Sigmoid colon (tissue), 7 donors: Measurements from ENCODE around the gene CEP43. TPM values are rescaled to one million over a fixed set of nuclear protein-coding genes. Genes with fewer than 3 reads are reported as not detected.

Experiments used
- DNase-seq: peaks from one replicate; pipeline ENCODE4 v3.0.0-alpha.2; 2019
- H3K27ac ChIP-seq, 4 donors: fragments of 200-600 bp; sonication (generic); one replicate each; pipeline ENCODE4 v1.5.1; 2016 to 2019; ENCODE audit warnings: mild to moderate bottlenecking in 1 of 4
- H3K27me3 ChIP-seq, 3 donors: fragments of 200-600 bp; sonication (generic); one replicate each; pipeline ENCODE4 v1.5.1; 2019; ENCODE audit warnings: mild to moderate bottlenecking in 1 of 3
- H3K36me3 ChIP-seq, 4 donors: fragments of 200-600 bp; sonication (generic); one replicate each; pipeline ENCODE4 v1.5.1; 2016 to 2019
- H3K4me1 ChIP-seq, 4 donors: fragments of 200-600 bp; sonication (generic); one replicate each; pipeline ENCODE4 v1.5.1; 2017 to 2019
- H3K4me3 ChIP-seq, 4 donors: fragments of 200-600 bp; sonication (generic); one replicate each; pipeline ENCODE4 v1.5.1; 2017 to 2019; ENCODE audit warnings: mild to moderate bottlenecking in 2 of 4, moderate library complexity in 1 of 4
- H3K9me3 ChIP-seq, 4 donors: fragments of 200-600 bp in 3 of 4; sonication (generic) in 3 of 4; one replicate each; pipeline versions ENCODE4 v1.5.1 to v1.6.1; 2013 to 2019
- EP300 ChIP-seq, 4 donors: sonication (generic); formaldehyde crosslinking; IDR thresholded peaks; one replicate each; pipeline ENCODE4 v1.6.1; 2017; ENCODE audit warnings: antibody characterized with exemption in 4 of 4
- POLR2A ChIP-seq, 2 donors: fragments of 450-650 bp; IDR thresholded peaks; one replicate each; pipeline ENCODE4 v1.6.1; 2016; ENCODE audit warnings: antibody characterized with exemption in 2 of 2, mild to moderate bottlenecking in 2 of 2, moderate library complexity in 2 of 2
- POLR2AphosphoS5 ChIP-seq, 4 donors: sonication (generic); formaldehyde crosslinking; IDR thresholded peaks; one replicate each; pipeline ENCODE4 v1.6.1; 2017; ENCODE audit warnings: antibody characterized with exemption in 4 of 4
- WGBS, 2 donors: extraction: QIAGEN DNeasy Blood & Tissue Kit; methylation state at CpG; one replicate each; pipeline ENCODE4 v1.1.7; 2013; 5-methylcytosine and 5-hydroxymethylcytosine counted together
- intact Hi-C: fragments of 100-400 bp; cut with DNase I; formaldehyde crosslinking; loops from one replicate; pipeline ENCODE4 v1.15.1; 2023
- polyA plus RNA-seq, 3 donors: library from polyadenylated mRNA; stranded (reverse); fragments of 200-250 nt; gene quantifications; one replicate each; pipeline ENCODE4 v1.2.3, GENCODE V29; 2013
- total RNA-seq, 4 donors: library from RNA; depleted of rRNA; stranded (reverse); fragments of >200 nt; gene quantifications; one replicate each; pipeline ENCODE4 v1.1.0, GENCODE V29; 2016
- TF ChIP-seq, protein P1 (sequence below), 4 experiments: fragments of 450-650 bp in 3 of 4; fragments of 200-600 bp in 1 of 4; IDR thresholded peaks; one replicate each; pipeline ENCODE4 v1.5.1; 2016 to 2019; ENCODE audit warnings: antibody characterized with exemption in 4 of 4, mild to moderate bottlenecking in 3 of 4, moderate library complexity in 2 of 4
- donor health status: healthy with polysubstance abuse.
- donor health status: Bipolar disorder and iron deficiency.
- donor health status: healthy.

CEP43 gene
- total and polyA plus RNA-seq, 7 donors = 6.6 to 19.7 (median 14.3) TPM

GRCh38 chr6:167030222-167031072 lies 31.2 kb downstream of the CEP43 start:
- intact Hi-C loops = no loop called here
- WGBS, 2 donors = 86% methylated on average over 11 of the region's 11 CpGs
- H3K4me1 ChIP-seq = no peaks in the 10 kb centered on the region
- H3K27ac ChIP-seq = no peak overlapping the region
- peaks cover 0 to 97% (median 30%) of the 10 kb centered on the region in 4 donors for H3K36me3 ChIP-seq
- no peak for DNase-seq
- no peak overlapping the region for H3K4me3 ChIP-seq
- no peaks in the 10 kb centered on the region for H3K9me3 ChIP-seq
- no peaks in the 10 kb centered on the region for H3K27me3 ChIP-seq
- no peak for TF ChIP-seq EP300 (IDR thresholded peaks at IDR 0.05)

GRCh38 chr6:167031082-167031709 lies 32.0 kb downstream of the CEP43 start:
- H3K27me3 ChIP-seq = no peaks in the 10 kb centered on the region
- no peak overlapping the region for H3K4me3 ChIP-seq
- intact Hi-C loops = no loop called here
- no peaks in the 10 kb centered on the region for H3K4me1 ChIP-seq
- WGBS, 2 donors = 95% methylated on average over 6 of the region's 6 CpGs
- no peaks in the 10 kb centered on the region for H3K9me3 ChIP-seq
- TF ChIP-seq POLR2AphosphoS5 (IDR thresholded peaks at IDR 0.05) = no peak
- no peak for TF ChIP-seq POLR2A (IDR thresholded peaks at IDR 0.05)
- TF ChIP-seq EP300 (IDR thresholded peaks at IDR 0.05) = no peak
- TF ChIP-seq, protein P1, sequence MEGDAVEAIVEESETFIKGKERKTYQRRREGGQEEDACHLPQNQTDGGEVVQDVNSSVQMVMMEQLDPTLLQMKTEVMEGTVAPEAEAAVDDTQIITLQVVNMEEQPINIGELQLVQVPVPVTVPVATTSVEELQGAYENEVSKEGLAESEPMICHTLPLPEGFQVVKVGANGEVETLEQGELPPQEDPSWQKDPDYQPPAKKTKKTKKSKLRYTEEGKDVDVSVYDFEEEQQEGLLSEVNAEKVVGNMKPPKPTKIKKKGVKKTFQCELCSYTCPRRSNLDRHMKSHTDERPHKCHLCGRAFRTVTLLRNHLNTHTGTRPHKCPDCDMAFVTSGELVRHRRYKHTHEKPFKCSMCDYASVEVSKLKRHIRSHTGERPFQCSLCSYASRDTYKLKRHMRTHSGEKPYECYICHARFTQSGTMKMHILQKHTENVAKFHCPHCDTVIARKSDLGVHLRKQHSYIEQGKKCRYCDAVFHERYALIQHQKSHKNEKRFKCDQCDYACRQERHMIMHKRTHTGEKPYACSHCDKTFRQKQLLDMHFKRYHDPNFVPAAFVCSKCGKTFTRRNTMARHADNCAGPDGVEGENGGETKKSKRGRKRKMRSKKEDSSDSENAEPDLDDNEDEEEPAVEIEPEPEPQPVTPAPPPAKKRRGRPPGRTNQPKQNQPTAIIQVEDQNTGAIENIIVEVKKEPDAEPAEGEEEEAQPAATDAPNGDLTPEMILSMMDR (IDR thresholded peaks at IDR 0.05) = no peak
- no peak overlapping the region for H3K27ac ChIP-seq
- no peak for DNase-seq
- H3K36me3 ChIP-seq = peaks cover 0 to 97% (median 25%) of the 10 kb centered on the region in 4 donors

DNA sequence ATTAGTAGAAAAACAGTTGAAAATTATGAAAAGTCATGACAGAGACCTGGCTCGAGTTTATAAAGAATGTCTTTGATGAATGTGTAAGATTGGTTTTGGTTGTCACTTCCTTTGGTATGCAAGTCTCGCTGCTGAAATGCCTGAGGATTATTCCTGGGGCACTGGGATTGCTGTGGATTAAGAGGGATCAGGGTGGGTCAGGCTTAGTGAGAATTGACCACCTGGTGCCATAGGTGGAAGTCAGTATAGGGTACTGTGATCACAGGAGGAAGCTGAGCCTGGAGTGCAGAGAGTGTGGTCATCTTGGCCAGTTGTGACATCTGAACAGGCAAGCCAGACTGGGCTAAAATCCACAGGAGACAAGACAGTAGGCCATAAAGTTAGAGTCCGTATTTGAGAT lies 34.9 kb downstream of the CEP43 start:
- TF ChIP-seq POLR2A (IDR thresholded peaks at IDR 0.05) (no peak), POLR2AphosphoS5 (IDR thresholded peaks at IDR 0.05) (no peak), EP300 (IDR thresholded peaks at IDR 0.05) (no peak)
- TF ChIP-seq, protein P1 (IDR thresholded peaks at IDR 0.05) = no peak
- no peak for DNase-seq
- Histone ChIP-seq H3K27ac (no peak overlapping the region), H3K27me3 (no peaks in the 10 kb centered on the region), H3K4me3 (no peak overlapping the region), H3K36me3 (peaks cover 0 to 89% (median 13%) of the 10 kb centered on the region in 4 donors), H3K4me1 (no peaks in the 10 kb centered on the region), H3K9me3 (no peaks in the 10 kb centered on the region)
- intact Hi-C loops = no loop called here
- WGBS, 2 donors = 95 to 98% methylated on average over 3 of the region's 3 CpGs

- Histone ChIP-seq H3K4me3 (no peak overlapping the region), H3K4me1 (no peaks in the 10 kb centered on the region), H3K27me3 (no peaks in the 10 kb centered on the region), H3K36me3 (peaks cover 0 to 75% (median 12%) of the 10 kb centered on the region in 4 donors), H3K27ac (no peak overlapping the region), H3K9me3 (no peaks in the 10 kb centered on the region)
- intact Hi-C loops = no loop called here
- TF ChIP-seq, protein P1 (IDR thresholded peaks at IDR 0.05) = no peak
- no peak for TF ChIP-seq POLR2AphosphoS5 (IDR thresholded peaks at IDR 0.05)
- TF ChIP-seq POLR2A (IDR thresholded peaks at IDR 0.05) = no peak
- no peak for TF ChIP-seq EP300 (IDR thresholded peaks at IDR 0.05)
- WGBS, 2 donors = 72 to 86% methylated on average over 3 of the region's 3 CpGs
- DNase-seq = no peak
Observed at GRCh38 chr6:167037762-167038161, 38.6 kb downstream of the CEP43 start.

- H3K4me1 ChIP-seq = no peaks in the 10 kb centered on the region
- H3K9me3 ChIP-seq = no peaks in the 10 kb centered on the region
- intact Hi-C loops = no loop called here
- no peak overlapping the region for H3K4me3 ChIP-seq
- no peaks in the 10 kb centered on the region for H3K27me3 ChIP-seq
- DNase-seq = no peak
- H3K36me3 ChIP-seq = peaks cover 0 to 20% (median 2%) of the 10 kb centered on the region in 4 donors
- 83% methylated on average over 10 of the region's 10 CpGs for WGBS, 2 donors
- no peak overlapping the region for H3K27ac ChIP-seq
- TF ChIP-seq, protein P1 (IDR thresholded peaks at IDR 0.05) = no peak
- no peak for TF ChIP-seq POLR2AphosphoS5 (IDR thresholded peaks at IDR 0.05)
- no peak for TF ChIP-seq POLR2A (IDR thresholded peaks at IDR 0.05)
- TF ChIP-seq EP300 (IDR thresholded peaks at IDR 0.05) = no peak
Observed at GRCh38 chr6:167044696-167045095, 45.5 kb downstream of the CEP43 start.
